SK-N-SH (cell line): ENCODE data around the gene M6PR. TPM values are rescaled to one million over a fixed set of nuclear protein-coding genes. Genes with fewer than 3 reads are reported as not detected.

Experiments used
- CTCF ChIA-PET: fragments of 300-600, 350-600 bp; formaldehyde crosslinking; extraction: SDS; loops from one replicate; lab custom pipeline; 2021; lab: Yijun Ruan, JAX
- POLR2A ChIA-PET: fragments of 350-600 bp; sonication (Branson Sonifier 250); formaldehyde crosslinking; extraction: SDS; loops from one replicate; lab custom pipeline; 2020; ENCODE audit warnings: antibody characterized with exemption, inconsistent platforms; lab: Yijun Ruan, JAX
- DNase-seq: peaks from one replicate; pipeline ENCODE4 v3.0.0; 2012
- H2AFZ ChIP-seq: fragments of 200-600 bp; sonication (generic); 2 replicates; pipeline ENCODE4 v1.8.1; 2016; ENCODE audit warnings: antibody characterized with exemption, mild to moderate bottlenecking, low read depth
- H3F3A ChIP-seq: fragments of 200-600 bp; sonication (generic); replicated peaks from 2 replicates; pipeline ENCODE3; 2016; ENCODE audit warnings: antibody characterized with exemption, mild to moderate bottlenecking; ENCODE audit not compliant: insufficient read depth
- H3K27ac ChIP-seq, 2 experiments: fragments of 200-500 bp in 1 of 2; fragments of 200-600 bp in 1 of 2; sonication (Bioruptor generic) in 1 of 2; sonication (generic), shearing (Covaris generic) in 1 of 2; 2 replicates each; pipeline versions ENCODE4 v1.5.1 to v1.6.1; 2014 to 2016; ENCODE audit warnings: low read depth in 2 of 2, inconsistent platforms in 1 of 2, low read length in 1 of 2, mild to moderate bottlenecking in 1 of 2, mixed read lengths in 1 of 2
- H3K27me3 ChIP-seq: fragments of 200-600 bp; sonication (generic), shearing (Covaris generic); 2 replicates; pipeline ENCODE4 v1.6.1; 2016; ENCODE audit warnings: mixed run types; ENCODE audit not compliant: insufficient read depth
- H3K36me3 ChIP-seq, 2 experiments: fragments of 200-500 bp in 1 of 2; fragments of 200-600 bp in 1 of 2; sonication (Bioruptor generic) in 1 of 2; sonication (generic) in 1 of 2; replicated peaks in 1 of 2; 2 replicates each; pipeline versions ENCODE3 to v1.5.1; 2014 to 2016; ENCODE audit warnings: low read length in 1 of 2, mild to moderate bottlenecking in 1 of 2; ENCODE audit not compliant: insufficient read depth in 2 of 2, control insufficient read depth in 1 of 2
- H3K4me1 ChIP-seq, 2 experiments: fragments of 200-500 bp in 1 of 2; fragments of 200-600 bp in 1 of 2; sonication (Bioruptor generic) in 1 of 2; sonication (generic), shearing (Covaris generic) in 1 of 2; 2 replicates each; pipeline versions ENCODE4 v1.5.1 to v1.6.1; 2014 to 2016; ENCODE audit warnings: low read depth in 1 of 2, low read length in 1 of 2, mixed run types in 1 of 2; ENCODE audit not compliant: insufficient read depth in 2 of 2, control insufficient read depth in 1 of 2
- H3K4me2 ChIP-seq: fragments of 200-600 bp; sonication (generic), shearing (Covaris generic); 2 replicates; pipeline ENCODE4 v1.6.1; 2017; ENCODE audit warnings: mixed run types
- H3K4me3 ChIP-seq, 2 experiments: fragments of 200-500 bp in 1 of 2; fragments of 200-600 bp in 1 of 2; sonication (Bioruptor generic) in 1 of 2; sonication (generic), shearing (Covaris generic) in 1 of 2; 2 replicates each; pipeline versions ENCODE4 v1.5.1 to v1.8.1; 2014 to 2016; ENCODE audit warnings: low read depth in 2 of 2, inconsistent platforms in 1 of 2, low read length in 1 of 2, mild to moderate bottlenecking in 1 of 2, mixed read lengths in 1 of 2, moderate library complexity in 1 of 2
- H3K79me2 ChIP-seq: fragments of 200-600 bp; sonication (generic); 2 replicates; pipeline ENCODE4 v1.8.1; 2017; ENCODE audit warnings: mild to moderate bottlenecking; ENCODE audit not compliant: insufficient read depth
- H3K9ac ChIP-seq: fragments of 200-600 bp; sonication (generic); 2 replicates; pipeline ENCODE4 v1.6.1; 2017; ENCODE audit warnings: mixed run types
- H3K9me2 ChIP-seq: fragments of 200-600 bp; sonication (generic); 2 replicates; pipeline ENCODE4 v1.6.1; 2017; ENCODE audit warnings: mixed run types
- H3K9me3 ChIP-seq: fragments of 200-600 bp; sonication (generic); 2 replicates; pipeline ENCODE4 v1.6.1; 2017; ENCODE audit warnings: mixed run types, mild to moderate bottlenecking, moderate library complexity
- H4K20me1 ChIP-seq: fragments of 200-600 bp; sonication (generic); 2 replicates; pipeline ENCODE4 v1.6.1; 2017; ENCODE audit warnings: mild to moderate bottlenecking, mixed run types; ENCODE audit not compliant: insufficient read depth
- EZH2phosphoT487 ChIP-seq: fragments of 200-600 bp; sonication (generic); IDR thresholded peaks from 2 replicates; pipeline ENCODE4 v1.6.1; 2017; ENCODE audit warnings: low read depth, mixed run types, mild to moderate bottlenecking, antibody characterized with exemption, moderate library complexity, borderline replicate concordance
- FOXJ3 ChIP-seq: sonication (generic); formaldehyde crosslinking; IDR thresholded peaks from 2 replicates; pipeline ENCODE4 v1.5.1; 2020; ENCODE audit warnings: mild to moderate bottlenecking, missing genetic modification reagents
- FOXM1 ChIP-seq: IDR thresholded peaks from 2 replicates; pipeline ENCODE4 v1.4.0; 2012; ENCODE audit warnings: low read depth, mild to moderate bottlenecking
- GABPA ChIP-seq: IDR thresholded peaks from 2 replicates; pipeline ENCODE4 v1.4.0; 2012; ENCODE audit warnings: low read depth, mild to moderate bottlenecking
- GATA2 ChIP-seq: sonication (generic); formaldehyde crosslinking; IDR thresholded peaks from 2 replicates; pipeline ENCODE4 v1.5.0; 2020; ENCODE audit warnings: mild to moderate bottlenecking, missing genetic modification reagents
- JUND ChIP-seq: IDR thresholded peaks from 2 replicates; pipeline ENCODE4 v1.4.0; 2012
- NFIC ChIP-seq: IDR thresholded peaks from 2 replicates; pipeline ENCODE4 v1.4.0; 2012; ENCODE audit warnings: borderline replicate concordance
- NRF1 ChIP-seq: IDR thresholded peaks from 2 replicates; pipeline ENCODE4 v1.6.1; 2012; ENCODE audit warnings: low read depth, mild to moderate bottlenecking, low read length
- REST ChIP-seq: IDR thresholded peaks from 2 replicates; pipeline ENCODE4 v1.6.1; 2012; ENCODE audit warnings: mild to moderate bottlenecking, low read depth, low read length, moderate library complexity
- TAF1 ChIP-seq: IDR thresholded peaks from 2 replicates; pipeline ENCODE4 v1.6.1; 2012; ENCODE audit warnings: low read depth, mild to moderate bottlenecking, low read length, moderate library complexity, borderline replicate concordance
- TCF12 ChIP-seq: IDR thresholded peaks from 2 replicates; pipeline ENCODE4 v1.4.0; 2012
- YY1 ChIP-seq: IDR thresholded peaks from 2 replicates; pipeline ENCODE4 v1.4.0; 2012; ENCODE audit warnings: low read depth, mild to moderate bottlenecking
- ZBTB33 ChIP-seq: IDR thresholded peaks from 2 replicates; pipeline ENCODE4 v1.4.0; 2012; ENCODE audit warnings: low read depth, borderline replicate concordance
- WGBS: methylation state at CpG from one replicate; pipeline ENCODE4 v1.1.6; 2017; ENCODE audit warnings: low lambda C conversion rate; 5-methylcytosine and 5-hydroxymethylcytosine counted together
- polyA plus RNA-seq, 3 experiments: library from polyadenylated mRNA; depleted of rRNA; stranded (reverse); fragments of >200 nt; gene quantifications; 2 replicates each; pipeline ENCODE4 v1.2.3, GENCODE V29; 2012
- TF ChIP-seq, protein P1 (sequence below): fragments of 150-350 bp; IDR thresholded peaks from 2 replicates; pipeline ENCODE4 v1.6.1; 2017; ENCODE audit warnings: antibody characterized with exemption, low read length, low read depth, borderline replicate concordance
- TF ChIP-seq, protein P2 (sequence below): fragments of 150-350 bp; IDR thresholded peaks from 2 replicates; pipeline ENCODE4 v1.6.1; 2016; ENCODE audit warnings: mild to moderate bottlenecking, low read depth, low read length

Gene M6PR
- polyA plus RNA-seq, 1 of the 3 experiments (the other 2 are of a cell fraction), result 132 TPM

DNA sequence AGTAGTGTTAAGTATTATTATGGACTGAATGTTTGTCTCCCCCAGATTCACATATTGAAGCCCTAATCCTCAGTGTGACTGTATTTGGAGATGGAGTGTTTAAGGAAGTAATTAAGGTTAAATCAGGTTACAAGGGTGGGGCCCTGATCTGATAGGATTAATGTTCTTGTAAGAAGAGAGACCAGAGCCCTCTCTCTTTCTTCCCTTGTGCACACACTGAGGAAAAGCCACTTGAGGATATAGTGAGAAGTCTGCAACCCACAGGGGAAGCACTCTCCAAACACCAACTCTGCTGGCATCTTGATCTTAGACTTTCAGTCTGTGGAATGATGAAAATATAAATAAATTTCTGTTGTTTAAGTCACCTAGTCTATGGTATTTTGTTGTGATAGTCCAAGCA, 37.7 kb upstream of the M6PR start:
- DNase-seq, result no peak
- Histone ChIP-seq H3F3A (no peaks in the 10 kb centered on the region), H3K9ac (no peak overlapping the region), H3K27ac (no peak overlapping the region), H3K36me3 (no peaks in the 10 kb centered on the region), H2AFZ (no peak overlapping the region), H3K9me2 (no peaks in the 10 kb centered on the region), H3K4me3 (no peak overlapping the region), H3K79me2 (no peaks in the 10 kb centered on the region), H3K27me3 (no peaks in the 10 kb centered on the region), H3K4me1 (no peaks in the 10 kb centered on the region), H3K9me3 (no peaks in the 10 kb centered on the region), H4K20me1 (no peaks in the 10 kb centered on the region), H3K4me2 (no peak overlapping the region)
- CTCF ChIA-PET, result no interaction called here
- TF ChIP-seq TCF12, result no peak
- TF ChIP-seq ZBTB33, result no peak
- no peak for TF ChIP-seq EZH2phosphoT487
- TF ChIP-seq, protein P1, sequence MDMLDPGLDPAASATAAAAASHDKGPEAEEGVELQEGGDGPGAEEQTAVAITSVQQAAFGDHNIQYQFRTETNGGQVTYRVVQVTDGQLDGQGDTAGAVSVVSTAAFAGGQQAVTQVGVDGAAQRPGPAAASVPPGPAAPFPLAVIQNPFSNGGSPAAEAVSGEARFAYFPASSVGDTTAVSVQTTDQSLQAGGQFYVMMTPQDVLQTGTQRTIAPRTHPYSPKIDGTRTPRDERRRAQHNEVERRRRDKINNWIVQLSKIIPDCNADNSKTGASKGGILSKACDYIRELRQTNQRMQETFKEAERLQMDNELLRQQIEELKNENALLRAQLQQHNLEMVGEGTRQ, result no peak
- no peak for TF ChIP-seq JUND
- no peak for TF ChIP-seq REST
- TF ChIP-seq GATA2 (CRISPR knock-in tag), result no peak
- no peak for TF ChIP-seq TAF1
- no peak for TF ChIP-seq GABPA
- TF ChIP-seq NRF1, result no peak
- no peak for TF ChIP-seq YY1
- POLR2A ChIA-PET, result no interaction called here

DNA sequence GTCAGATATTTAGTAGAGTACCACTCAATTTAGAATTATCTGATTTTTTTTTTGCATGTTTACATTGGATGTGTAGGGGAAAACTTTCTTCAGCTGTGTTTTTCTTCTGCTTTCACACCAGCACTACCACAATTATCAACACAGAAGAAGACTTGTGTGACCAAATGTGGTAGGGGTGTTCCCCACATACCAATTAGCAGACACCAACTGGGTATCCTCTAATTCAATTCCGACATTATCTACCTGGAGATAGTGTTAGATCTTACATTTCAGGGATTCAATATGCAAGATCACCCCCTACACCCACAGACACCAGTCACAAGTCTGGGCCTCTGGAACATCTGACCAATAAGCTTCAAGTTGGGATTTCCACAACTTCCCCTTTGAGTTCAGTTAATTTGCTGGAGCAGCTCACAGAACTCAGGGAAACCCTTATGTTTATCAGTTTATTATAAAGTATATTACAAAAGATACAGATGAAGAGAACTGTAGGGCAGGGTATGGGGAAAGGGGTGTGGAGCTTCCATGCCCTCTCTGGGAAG, 35.8 kb upstream of the M6PR start:
- H3F3A ChIP-seq, result no peaks in the 10 kb centered on the region
- no peak overlapping the region for H3K4me3 ChIP-seq
- H3K79me2 ChIP-seq, result no peaks in the 10 kb centered on the region
- no peak for DNase-seq
- H3K9me3 ChIP-seq, result no peaks in the 10 kb centered on the region
- no peaks in the 10 kb centered on the region for H3K36me3 ChIP-seq
- H3K9me2 ChIP-seq, result no peaks in the 10 kb centered on the region
- POLR2A ChIA-PET, result no interaction called here
- CTCF ChIA-PET, result no interaction called here
- H3K27ac ChIP-seq, result no peak overlapping the region
- H3K4me2 ChIP-seq, result no peak overlapping the region
- TF ChIP-seq FOXM1 (no peak), TAF1 (no peak), FOXJ3 (no peak), GATA2 (CRISPR knock-in tag) (no peak), NFIC (no peak)
- TF ChIP-seq, protein P2, sequence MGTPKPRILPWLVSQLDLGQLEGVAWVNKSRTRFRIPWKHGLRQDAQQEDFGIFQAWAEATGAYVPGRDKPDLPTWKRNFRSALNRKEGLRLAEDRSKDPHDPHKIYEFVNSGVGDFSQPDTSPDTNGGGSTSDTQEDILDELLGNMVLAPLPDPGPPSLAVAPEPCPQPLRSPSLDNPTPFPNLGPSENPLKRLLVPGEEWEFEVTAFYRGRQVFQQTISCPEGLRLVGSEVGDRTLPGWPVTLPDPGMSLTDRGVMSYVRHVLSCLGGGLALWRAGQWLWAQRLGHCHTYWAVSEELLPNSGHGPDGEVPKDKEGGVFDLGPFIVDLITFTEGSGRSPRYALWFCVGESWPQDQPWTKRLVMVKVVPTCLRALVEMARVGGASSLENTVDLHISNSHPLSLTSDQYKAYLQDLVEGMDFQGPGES, result no peak
- no peak overlapping the region for H2AFZ ChIP-seq
- 55% methylated on average over 1 of the region's 1 CpG for WGBS
- no peaks in the 10 kb centered on the region for H4K20me1 ChIP-seq
- no peaks in the 10 kb centered on the region for H3K4me1 ChIP-seq
- no peak overlapping the region for H3K9ac ChIP-seq
- H3K27me3 ChIP-seq, result no peaks in the 10 kb centered on the region
